HCT116 (cell line): ENCODE measurements around the gene SZRD1.

Experiments used
- EZH2 ChIP-seq: fragments of 200-600 bp; sonication (generic); IDR thresholded peaks from 2 replicates; pipeline ENCODE4 v1.6.1; 2017; ENCODE audit warnings: antibody characterized with exemption, mixed run types
- JUND ChIP-seq: IDR thresholded peaks from 2 replicates; pipeline ENCODE4 v1.6.1; 2012
- TF ChIP-seq, protein P1 (sequence below), 3 experiments: fragments of 200-600 bp in 1 of 3; sonication (generic) in 1 of 3; IDR thresholded peaks in 2 of 3; conservative IDR thresholded peaks in 1 of 3; 2 replicates each; pipeline ENCODE4 v1.5.1; 2012 to 2017; ENCODE audit warnings: low read depth in 2 of 3, low read length in 2 of 3, antibody characterized with exemption in 1 of 3, borderline replicate concordance in 1 of 3, control low read depth in 1 of 3, mild to moderate bottlenecking in 1 of 3, mixed read lengths in 1 of 3, mixed run types in 1 of 3, moderate library complexity in 1 of 3; ENCODE audit not compliant: insufficient read depth in 1 of 3

DNA sequence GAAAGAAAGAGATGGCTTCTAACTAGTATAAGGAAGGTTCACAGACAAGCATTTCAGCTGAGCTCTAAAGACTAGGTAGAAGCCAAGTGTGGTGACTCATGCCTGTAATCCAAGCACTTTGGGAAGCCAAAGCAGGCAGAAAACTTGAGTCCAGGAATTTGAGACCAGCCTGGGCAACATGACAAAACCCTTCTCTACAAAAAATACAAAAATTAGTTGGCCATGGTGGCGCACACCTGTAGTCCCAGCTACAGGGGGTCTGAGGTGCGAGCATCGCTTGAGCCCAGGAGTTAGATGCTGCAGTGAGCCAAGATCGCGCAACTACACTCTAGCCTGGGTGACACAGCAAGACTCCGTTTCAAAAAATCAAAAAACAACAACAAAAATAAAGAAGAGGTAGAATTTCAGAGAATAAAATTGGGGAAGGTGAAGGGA is 42.6 kb upstream of the SZRD1 start:
- TF ChIP-seq EZH2 = no peak
- TF ChIP-seq, protein P1, sequence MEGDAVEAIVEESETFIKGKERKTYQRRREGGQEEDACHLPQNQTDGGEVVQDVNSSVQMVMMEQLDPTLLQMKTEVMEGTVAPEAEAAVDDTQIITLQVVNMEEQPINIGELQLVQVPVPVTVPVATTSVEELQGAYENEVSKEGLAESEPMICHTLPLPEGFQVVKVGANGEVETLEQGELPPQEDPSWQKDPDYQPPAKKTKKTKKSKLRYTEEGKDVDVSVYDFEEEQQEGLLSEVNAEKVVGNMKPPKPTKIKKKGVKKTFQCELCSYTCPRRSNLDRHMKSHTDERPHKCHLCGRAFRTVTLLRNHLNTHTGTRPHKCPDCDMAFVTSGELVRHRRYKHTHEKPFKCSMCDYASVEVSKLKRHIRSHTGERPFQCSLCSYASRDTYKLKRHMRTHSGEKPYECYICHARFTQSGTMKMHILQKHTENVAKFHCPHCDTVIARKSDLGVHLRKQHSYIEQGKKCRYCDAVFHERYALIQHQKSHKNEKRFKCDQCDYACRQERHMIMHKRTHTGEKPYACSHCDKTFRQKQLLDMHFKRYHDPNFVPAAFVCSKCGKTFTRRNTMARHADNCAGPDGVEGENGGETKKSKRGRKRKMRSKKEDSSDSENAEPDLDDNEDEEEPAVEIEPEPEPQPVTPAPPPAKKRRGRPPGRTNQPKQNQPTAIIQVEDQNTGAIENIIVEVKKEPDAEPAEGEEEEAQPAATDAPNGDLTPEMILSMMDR (IDR thresholded peaks at IDR 0.05 in 2 of 3, conservative IDR thresholded peaks at IDR 0.05 in 1 of 3; ENCODE audit: borderline replicate concordance in 1 of 3, insufficient read depth in 1 of 3, low read depth in 2 of 3, low read length in 2 of 3) = no peak
- TF ChIP-seq JUND = peak; percentile 50; the same call in 1 of the 2 replicates
